Activated naive CD4-positive, alpha-beta T cell treated with Interleukin-2 at 50 U/mL for 16 hours (primary cell): ENCODE data around the gene GYPA.
A peak's percentile ranks its signal among the peaks of the same experiment; 100 is the strongest.
"Not testable (repeated sequence)": the region's sequence is repeated elsewhere in the genome, so short reads cannot be mapped to it uniquely, and the experiment has no call there.

ENCODE experiments used
- DNase-seq: peaks from one replicate; pipeline ENCODE4 v3.0.0-alpha.2; 2020

GYPA gene

DNA sequence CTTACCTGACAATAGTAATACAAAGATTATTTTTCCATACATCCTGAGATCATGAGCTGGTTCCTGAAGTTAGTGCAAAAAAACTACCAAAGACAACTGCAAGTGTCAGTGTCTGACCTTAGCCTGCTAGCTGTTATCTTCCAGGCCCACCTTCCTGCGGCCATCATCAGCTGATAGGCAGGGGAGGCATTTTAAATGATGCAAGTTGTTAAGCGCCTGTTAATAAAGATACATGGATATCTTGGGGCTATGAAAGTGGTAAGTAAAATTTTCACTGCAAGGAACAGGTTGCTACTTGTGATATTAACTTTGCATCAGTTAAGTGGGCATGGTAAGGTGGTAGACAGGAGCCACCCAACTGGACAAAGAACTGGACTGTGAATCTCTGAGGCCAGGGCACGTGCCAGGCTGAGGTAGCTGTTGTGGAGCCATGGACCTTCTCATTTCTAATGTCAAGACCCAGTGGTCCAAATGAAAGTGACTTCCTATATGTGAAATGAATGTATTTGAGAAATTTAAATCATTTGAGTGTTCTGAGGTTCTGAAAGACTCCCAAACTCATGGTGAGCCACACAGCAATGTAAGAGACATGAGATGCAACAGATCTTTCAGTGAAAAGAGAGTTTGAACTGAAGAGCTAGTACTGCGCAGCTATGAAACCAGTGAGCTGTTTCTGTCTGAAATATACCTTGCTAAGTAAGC is at the start of gene GYPA:
Gene GYPA (minus strand): TSS at position 125 of the 702 bp plus-strand sequence. CDS start 83 bp downstream, at position 42.
- not testable (repeated sequence) for DNase-seq

DNA sequence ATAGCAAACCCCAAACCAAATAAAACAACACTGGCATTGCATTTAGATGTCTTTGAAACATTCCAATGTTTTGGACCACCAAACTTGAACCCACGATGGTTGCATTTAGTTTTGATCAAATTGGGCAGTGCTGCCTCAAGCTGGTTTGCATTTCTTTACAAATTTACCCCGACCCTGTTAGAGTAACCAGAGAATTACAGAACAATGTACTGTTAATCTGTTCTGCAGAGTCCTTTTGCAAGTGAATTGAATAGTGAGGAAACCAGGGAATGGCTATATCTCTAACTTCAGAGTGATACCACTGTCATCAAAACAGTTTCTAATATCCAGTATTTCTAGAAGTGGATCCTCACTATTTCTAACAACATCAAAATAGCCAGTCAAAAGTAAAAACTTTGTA is 49.5 kb upstream of the GYPA start:
- DNase-seq: no peak

GRCh38 chr4:144189121-144189520 is 48.6 kb upstream of the GYPA start:
- no peak for DNase-seq

DNA sequence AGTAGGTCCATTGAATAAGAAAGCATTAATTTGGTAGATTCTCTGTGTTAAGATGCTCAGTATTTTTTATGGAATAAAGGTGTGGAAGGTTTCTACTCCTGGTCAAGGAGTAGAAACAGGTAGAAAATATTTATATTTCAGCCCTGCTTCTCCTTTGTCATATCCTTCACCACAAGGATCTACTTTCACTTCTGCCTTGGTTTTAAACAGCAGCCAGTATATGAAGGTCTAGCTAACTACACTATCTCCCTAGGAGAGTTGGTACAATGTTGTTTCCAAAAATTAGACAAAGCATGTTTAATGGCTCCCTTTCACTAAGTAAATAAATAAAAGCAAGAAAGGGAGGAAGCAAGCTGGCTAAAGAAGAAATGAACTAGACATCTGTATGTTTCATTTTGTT is 44.6 kb upstream of the GYPA start:
- DNase-seq: no peak

GRCh38 chr4:144183165-144183564 is 42.6 kb upstream of the GYPA start:
- no peak for DNase-seq

DNA sequence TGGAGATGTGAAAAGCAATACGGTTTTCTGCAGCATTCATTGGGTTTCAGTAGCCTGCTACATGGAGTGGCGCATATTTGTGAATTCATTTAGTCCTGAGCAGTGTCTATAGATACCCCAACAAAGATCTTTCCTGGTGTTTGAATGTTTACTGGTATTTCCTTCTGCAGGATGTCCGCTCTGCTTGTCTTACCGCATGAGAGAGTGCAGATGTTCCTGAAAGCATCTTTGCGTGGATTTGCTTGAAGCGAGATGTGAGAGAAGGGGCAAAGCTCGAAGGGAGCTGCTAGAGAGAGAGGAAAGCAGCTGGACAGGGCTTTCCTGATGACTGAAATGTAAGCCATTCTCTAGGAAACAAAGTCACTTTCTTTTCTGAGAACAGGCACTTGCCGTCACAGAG is 40.9 kb upstream of the GYPA start:
- no peak for DNase-seq

DNA sequence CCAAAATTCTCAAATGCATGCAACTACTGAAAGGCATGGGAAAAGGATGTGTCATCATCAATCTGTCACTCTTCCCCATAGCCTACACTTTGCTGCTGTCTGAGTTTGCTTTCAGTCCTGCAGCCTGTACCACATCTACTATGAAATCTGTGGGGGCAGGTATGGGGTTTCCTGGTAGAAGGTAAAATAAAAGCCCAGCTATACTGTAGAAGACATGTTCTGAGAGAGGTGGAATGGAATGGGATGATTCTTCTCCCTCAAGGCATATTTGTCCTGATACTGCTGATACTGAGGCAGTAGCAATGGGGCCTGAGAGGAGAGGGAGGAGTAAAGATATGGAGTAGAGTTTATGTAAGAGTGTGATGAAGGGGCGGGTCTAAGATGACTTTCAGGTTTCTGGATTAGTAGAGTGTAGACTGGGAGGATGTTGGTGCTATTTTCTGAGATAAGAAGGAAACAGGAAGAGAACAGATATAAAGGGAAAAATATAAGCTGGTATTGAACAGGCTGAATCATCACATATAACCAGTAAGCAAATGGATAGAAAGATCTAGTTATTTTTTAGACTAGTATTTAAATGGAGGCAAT is 38.7 kb upstream of the GYPA start:
- no peak for DNase-seq

DNA sequence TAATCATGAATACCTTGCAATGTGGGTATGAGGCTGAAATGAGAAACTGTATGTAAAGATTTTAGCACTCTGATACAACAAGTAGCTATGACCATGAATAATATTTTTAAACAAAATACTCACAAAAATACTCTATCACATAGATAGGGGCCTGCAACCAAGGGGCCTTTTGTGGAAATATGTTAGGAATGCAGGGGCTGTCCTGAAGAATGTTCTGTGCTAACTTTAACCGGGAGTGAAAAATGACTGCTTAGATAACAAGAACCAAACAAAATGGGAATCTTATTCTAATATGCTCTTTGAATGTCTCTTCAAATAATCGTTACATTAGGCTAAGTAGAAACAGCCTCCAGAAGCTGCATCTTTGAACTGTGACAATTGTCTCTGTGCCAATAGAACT is 37.9 kb upstream of the GYPA start:
- DNase-seq: no peak

DNA sequence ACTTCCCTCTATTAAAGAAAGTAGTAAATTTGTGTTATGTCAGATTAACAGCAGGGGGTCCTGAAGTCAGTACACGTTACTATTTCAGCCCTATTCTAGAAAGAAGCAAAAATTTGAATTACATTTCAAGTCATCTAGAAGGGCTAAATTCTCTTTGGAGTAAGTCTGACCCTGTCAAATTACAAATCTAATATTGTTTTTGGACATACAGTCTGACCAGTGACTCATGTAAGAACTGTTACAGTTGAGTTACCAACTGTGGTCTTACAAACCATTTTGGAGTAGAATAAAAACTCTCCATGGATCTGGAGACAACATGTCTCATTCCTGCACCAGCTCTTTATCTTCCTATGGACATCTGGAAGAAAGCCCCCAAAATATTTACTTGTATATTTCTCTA is 36.0 kb upstream of the GYPA start:
- DNase-seq: no peak

- peak; percentile 5 for DNase-seq
Measured at GRCh38 chr4:144174401-144175067, 34.0 kb upstream of the GYPA start.

DNA sequence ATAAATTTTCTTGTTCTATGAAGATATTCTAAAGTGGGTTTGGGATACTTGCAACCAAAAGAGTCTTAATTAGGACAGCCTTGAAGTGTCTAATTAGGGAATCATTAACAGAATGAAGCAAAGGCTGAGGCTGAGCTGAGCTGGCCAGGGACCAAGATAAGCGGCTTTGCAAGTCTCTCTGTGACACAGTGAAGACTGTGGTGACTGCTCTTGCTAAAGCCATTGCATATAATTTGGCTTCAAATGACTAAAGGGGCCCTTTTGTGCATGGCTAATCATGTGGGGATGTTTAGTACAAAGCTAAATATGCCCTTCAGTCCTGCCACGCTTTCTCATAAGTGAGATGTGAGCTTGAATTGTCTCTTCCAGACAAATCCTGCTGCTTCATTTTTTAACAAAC is 31.2 kb upstream of the GYPA start:
- no peak for DNase-seq

DNA sequence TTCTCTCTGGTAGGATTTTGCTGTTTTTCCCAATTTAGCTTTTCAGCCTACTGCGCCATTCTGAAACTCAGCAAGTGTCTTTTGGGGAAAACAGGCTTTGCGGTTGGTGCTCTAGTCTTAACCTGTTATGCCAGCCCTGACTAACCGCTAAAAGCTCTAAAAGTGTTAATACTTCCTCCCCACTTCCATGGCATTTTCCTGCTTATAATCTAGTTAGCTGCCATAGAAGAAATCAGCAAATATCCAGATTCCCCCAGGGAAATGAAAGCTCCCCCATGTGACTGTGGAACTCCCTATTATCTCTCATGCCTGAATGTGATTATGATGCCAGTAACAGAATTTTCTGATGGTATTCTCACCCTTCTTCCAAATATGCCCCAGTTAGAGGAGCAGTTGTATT is 28.7 kb upstream of the GYPA start:
- no peak for DNase-seq

- DNase-seq: no peak
Measured at GRCh38 chr4:144154044-144154443, 13.5 kb upstream of the GYPA start.

DNA sequence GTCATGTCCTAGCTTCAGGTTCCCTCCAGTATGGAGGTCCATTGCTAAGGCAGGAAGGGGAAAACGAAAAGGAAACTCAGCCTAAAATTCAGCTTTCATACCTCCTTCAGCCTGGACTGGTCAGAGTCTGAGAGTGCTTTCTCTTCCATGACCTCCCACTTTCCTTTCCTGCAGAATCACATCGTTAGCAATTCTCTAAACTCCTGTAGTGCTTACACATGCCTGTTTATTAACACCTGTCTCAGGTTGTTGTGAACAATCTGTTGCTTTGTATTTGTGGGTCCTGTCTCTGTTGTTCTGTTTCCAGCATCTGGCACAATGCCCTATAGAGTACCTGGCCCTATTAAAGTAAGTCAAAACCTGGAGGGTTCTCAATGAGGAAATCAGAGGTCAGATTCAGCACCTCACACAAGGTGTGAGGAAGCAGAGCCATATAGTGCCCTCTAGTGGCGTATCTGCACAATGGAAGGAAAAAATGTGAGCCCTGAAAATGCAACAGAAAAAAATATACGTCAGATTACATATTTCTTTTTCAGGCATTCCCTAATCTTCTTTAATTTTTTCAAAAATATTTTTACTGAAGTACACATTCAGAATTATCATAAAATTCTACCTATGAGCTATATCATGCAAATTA is 2.3 kb upstream of the GYPA start:
- not testable (repeated sequence) for DNase-seq

- DNase-seq: no peak
Measured at GRCh38 chr4:144141493-144141892, 975 bp upstream of the GYPA start.

GRCh38 chr4:144139991-144140390 is 527 bp downstream of the GYPA start:
- not testable (repeated sequence) for DNase-seq

DNA sequence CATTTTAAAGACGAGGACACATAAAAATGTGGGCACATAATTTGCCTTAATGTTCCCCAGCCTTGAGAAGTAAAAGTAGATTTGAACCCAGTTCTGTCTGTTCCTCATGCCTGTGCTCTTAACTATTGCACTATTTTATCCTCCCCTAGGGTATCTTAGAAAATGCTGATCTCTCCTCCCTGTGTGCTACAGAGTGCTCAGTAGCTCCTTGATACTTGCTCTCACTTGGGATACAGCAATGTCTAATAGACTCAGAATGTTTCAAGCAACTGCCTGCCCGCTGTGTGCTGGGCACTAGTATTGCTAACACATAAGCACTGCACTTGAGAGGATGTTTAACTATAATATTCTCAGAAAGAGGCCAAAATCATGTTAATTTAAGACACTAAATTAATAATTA is 971 bp downstream of the GYPA start:
- DNase-seq: not testable (repeated sequence)

GRCh38 chr4:144138239-144138638 is 2.3 kb downstream of the GYPA start:
- DNase-seq: not testable (repeated sequence)

DNA sequence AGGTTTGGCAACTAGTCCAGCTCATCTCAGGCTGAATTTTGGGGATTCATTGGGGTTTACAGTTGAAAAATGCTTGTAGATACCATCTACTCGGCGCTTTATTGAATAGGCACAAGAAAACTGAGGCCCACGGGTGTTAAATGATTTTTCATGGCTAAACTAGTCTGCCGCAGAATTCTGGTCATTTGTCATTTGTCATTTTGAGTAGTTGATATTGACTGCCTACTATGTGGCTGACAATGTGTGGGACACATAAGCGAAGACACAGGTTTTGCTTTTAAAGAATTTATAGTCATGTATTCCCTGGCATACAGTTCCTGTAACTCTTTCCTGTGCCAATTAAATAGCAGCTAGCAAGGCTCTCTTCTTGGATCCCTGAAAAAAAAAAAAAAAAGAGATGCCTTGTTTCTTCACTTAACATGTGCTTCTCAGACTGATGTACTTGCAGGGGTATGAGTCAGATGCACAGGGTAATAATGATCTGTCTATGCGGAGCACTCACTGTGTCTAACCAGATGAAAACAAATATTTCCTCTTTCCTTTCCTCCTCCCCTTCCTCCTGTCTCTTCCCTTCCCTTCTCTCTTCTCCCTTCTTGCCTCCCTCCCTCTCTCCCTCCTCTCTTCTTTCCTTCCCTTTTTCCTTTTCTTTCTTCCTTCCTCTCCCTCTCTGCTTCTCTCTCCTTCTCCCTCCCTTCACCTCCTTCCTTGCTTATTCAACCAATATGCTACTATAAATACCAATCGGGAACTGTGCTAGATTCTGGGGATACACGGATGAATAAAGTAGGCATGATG is 3.2 kb downstream of the GYPA start:
- DNase-seq: not testable (repeated sequence)

GRCh38 chr4:144136189-144136588 is 4.3 kb downstream of the GYPA start:
- not testable (repeated sequence) for DNase-seq

- not testable (repeated sequence) for DNase-seq
Measured at GRCh38 chr4:144130167-144130566, 10.4 kb downstream of the GYPA start.

- DNase-seq: not testable (repeated sequence)
Measured at GRCh38 chr4:144129336-144129875, 11.1 kb downstream of the GYPA start.
